Muscle layer of duodenum (tissue), 2 donors: ENCODE measurements around the gene OR2T34.
"Not testable (repeated sequence)": the region's sequence is repeated elsewhere in the genome, so short reads cannot be mapped to it uniquely, and the experiment has no call there.

ENCODE experiments used
- H3K27ac ChIP-seq: one replicate; pipeline ENCODE4 v1.7.0; 2013; ENCODE audit warnings: mild to moderate bottlenecking, low read length
- H3K27me3 ChIP-seq: one replicate; pipeline ENCODE4 v1.7.0; 2013; ENCODE audit warnings: low read depth, mild to moderate bottlenecking, control low read depth, low read length
- H3K36me3 ChIP-seq, 2 donors: one replicate each; pipeline ENCODE4 v1.7.0; 2013; ENCODE audit warnings: low read length in 2 of 2, control low read depth in 1 of 2, mild to moderate bottlenecking in 1 of 2; ENCODE audit not compliant: insufficient read depth in 2 of 2, control insufficient read depth in 1 of 2
- H3K4me1 ChIP-seq, 2 donors: one replicate each; pipeline ENCODE4 v1.7.0; 2013; ENCODE audit warnings: low read length in 2 of 2, mild to moderate bottlenecking in 2 of 2, control low read depth in 1 of 2, moderate library complexity in 1 of 2; ENCODE audit not compliant: insufficient read depth in 2 of 2, control insufficient read depth in 1 of 2
- H3K4me3 ChIP-seq, 2 donors: one replicate each; pipeline ENCODE4 v1.7.0; 2013; ENCODE audit warnings: low read length in 2 of 2, low read depth in 1 of 2, mild to moderate bottlenecking in 1 of 2
- H3K9me3 ChIP-seq, 2 donors: one replicate each; pipeline ENCODE4 v1.7.0; 2013; ENCODE audit warnings: low read length in 2 of 2, control low read depth in 1 of 2, mild to moderate bottlenecking in 1 of 2; ENCODE audit not compliant: control insufficient read depth in 1 of 2
- donor health status: healthy.

Gene OR2T34

DNA sequence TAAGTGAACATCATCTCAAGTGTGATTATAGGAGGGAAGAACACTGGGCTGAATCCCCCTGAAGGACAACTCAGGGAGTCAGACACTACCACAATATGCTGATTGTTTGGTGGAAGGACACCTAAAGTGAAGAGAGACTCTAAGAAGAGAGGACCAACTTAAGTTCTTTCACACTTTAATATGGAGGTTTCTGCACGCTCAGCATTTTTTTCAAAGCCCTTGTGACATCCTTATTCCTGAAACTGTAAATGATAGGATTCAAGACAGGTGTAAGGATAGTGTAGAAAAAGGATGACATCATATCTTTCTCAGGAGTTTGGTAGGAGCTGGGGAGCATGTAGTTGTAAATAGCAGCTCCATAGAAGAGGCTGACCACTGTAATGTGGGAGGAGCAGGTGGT lies 18.1 kb upstream of the OR2T34 start:
- H3K9me3 ChIP-seq: no peaks in the 10 kb centered on the region
- no peak overlapping the region for H3K4me3 ChIP-seq

DNA sequence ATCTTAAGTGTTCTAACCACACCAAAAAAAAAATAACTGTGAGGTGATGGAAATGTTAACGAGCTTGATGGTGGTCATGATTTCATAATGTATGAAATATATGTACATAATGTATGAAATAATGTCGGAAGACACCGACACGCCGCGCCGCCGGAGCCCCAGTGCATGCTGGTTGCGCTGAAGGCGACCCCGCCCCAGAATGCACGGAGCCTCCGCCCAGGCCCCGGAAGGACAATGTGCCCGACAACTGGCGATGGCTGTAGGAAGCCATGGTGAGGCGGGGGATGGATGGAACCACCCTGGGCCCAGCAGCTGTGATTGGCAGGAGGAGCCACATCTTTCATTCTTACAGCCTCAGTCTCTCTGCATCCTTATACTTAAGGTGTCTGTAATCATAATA lies 15.5 kb upstream of the OR2T34 start:
- H3K36me3 ChIP-seq: no peaks in the 10 kb centered on the region
- H3K9me3 ChIP-seq: no peaks in the 10 kb centered on the region
- no peak overlapping the region for H3K27ac ChIP-seq
- H3K27me3 ChIP-seq: no peaks in the 10 kb centered on the region
- H3K4me1 ChIP-seq: no peaks in the 10 kb centered on the region
- no peak overlapping the region for H3K4me3 ChIP-seq

More for the DNA sequence above, 18.1 kb upstream of the OR2T34 start:
- Histone ChIP-seq H3K27ac (no peak overlapping the region), H3K4me1 (no peaks in the 10 kb centered on the region), H3K27me3 (no peaks in the 10 kb centered on the region), H3K36me3 (no peaks in the 10 kb centered on the region)

DNA sequence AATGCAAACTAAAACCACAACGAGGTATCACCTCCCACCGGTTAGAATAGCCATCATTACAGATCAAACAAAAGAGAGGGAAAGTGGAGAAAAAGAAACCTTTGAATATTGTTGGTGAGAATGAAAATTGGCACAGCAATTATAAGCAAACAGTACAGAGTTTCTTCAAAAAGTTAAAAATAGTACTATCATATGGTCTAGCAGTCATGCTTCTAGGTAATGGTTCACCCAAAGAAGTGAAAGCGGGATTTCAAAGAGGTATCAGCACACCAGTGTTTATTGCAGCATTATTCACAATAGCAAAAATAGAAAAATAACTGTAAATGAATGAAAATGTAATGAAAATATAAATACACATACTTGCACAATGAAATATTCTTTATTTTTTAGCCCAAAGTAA lies 14.8 kb upstream of the OR2T34 start:
- Histone ChIP-seq H3K4me3 (no peak overlapping the region), H3K9me3 (no peaks in the 10 kb centered on the region), H3K36me3 (no peaks in the 10 kb centered on the region), H3K27me3 (no peaks in the 10 kb centered on the region), H3K27ac (no peak overlapping the region), H3K4me1 (no peaks in the 10 kb centered on the region)

DNA sequence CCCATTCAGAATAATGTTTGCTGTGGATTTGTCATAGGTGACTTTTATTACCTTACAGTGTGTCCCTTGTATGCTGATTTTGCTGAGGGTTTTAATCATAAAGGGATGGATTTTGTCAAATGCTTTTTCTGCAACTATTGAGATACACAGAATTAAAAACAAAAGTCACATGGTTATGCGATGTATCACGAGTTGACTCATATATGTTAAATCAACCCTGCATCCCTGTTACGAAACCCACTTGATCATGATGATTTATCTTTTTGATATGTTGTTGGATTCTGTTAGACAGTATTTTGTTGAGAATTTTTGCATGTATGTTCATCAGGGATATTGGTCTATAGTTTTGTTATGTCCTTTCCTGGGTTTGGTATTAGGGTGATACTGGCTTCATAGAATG lies 10.7 kb upstream of the OR2T34 start:
- no peaks in the 10 kb centered on the region for H3K36me3 ChIP-seq
- no peaks in the 10 kb centered on the region for H3K4me1 ChIP-seq
- no peak overlapping the region for H3K4me3 ChIP-seq
- no peak overlapping the region for H3K27ac ChIP-seq
- no peaks in the 10 kb centered on the region for H3K9me3 ChIP-seq
- H3K27me3 ChIP-seq: no peaks in the 10 kb centered on the region

DNA sequence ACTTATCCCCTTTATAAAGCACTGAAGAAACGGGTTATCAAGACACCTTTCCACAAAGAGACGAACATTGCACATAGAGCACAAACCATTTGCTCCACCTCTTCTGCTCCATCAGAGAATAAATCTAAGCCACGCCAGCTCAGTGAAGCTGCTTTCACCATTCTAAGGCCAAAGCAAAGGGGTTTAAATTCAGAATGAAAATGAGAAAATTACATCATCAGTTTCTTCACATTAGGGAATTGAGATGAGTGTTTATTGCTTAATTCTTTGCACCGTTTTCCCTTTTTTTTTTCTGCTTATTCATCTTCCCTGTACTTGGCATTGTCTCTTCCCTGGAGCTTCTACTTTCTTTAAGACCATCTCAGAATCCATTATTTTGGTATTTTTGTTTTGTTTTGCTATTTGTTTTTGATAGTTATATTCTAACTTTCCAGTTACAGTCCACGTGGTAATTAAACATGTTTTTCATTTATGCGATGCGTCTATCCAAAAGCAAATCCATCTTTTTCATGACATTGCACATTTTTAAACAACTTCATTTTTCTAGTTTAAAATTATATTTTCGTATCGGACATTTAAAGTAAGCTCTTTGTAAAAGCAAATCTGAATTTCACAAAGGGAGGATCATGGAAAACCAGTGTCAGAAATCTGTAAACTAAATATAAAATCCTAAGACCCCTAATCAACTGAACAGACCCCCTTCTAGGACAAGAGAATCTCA lies 1.9 kb upstream of the OR2T34 start:
- H3K36me3 ChIP-seq: no peaks in the 10 kb centered on the region
- no peaks in the 10 kb centered on the region for H3K4me1 ChIP-seq
- H3K27me3 ChIP-seq: no peaks in the 10 kb centered on the region
- peaks cover 0 to 3% of the 10 kb centered on the region in 2 donors for H3K9me3 ChIP-seq
- no peak overlapping the region for H3K27ac ChIP-seq
- no peak overlapping the region for H3K4me3 ChIP-seq

DNA sequence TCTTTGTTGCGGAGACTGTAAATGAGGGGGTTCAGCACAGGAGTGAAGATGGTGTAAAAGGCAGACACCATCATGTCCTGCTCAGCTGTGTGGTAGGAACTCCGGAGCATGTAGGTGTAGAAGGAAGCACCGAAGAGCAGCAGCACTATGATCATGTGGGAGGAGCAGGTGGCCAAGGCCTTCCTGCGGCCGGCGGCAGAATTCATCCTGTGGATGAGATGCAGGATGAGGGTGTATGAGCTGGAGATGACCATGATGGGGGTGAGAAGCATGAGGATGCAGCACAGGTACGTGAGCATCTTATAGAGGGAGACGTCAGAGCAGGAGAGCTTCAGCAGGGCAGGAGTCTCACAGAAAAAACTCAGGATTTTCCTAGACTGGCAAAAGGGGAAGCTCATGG lies 701 bp downstream of the OR2T34 start:
- not testable (repeated sequence) for H3K9me3 ChIP-seq, H3K36me3 ChIP-seq, H3K27ac ChIP-seq, H3K4me1 ChIP-seq, H3K4me3 ChIP-seq, H3K27me3 ChIP-seq

DNA sequence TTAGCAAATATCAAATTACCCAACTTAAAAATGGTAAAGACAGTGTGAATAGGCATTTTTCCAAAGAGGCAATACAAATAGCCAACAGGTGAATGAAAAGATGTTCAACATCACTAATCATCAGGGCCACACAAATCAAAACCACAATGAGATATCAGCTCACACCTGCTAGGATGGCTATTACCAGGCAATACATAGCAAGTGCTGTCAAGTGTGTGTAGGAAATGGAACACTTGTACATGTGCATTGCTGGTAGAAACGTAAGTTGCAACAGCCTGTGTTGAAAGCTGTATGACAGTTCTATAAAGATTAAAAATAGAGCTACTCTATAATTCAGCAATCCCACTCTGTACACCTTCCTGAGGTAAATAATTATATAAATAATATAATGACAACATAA lies 2.5 kb downstream of the OR2T34 start:
- H3K27ac ChIP-seq, H3K4me1 ChIP-seq, H3K4me3 ChIP-seq, H3K9me3 ChIP-seq, H3K36me3 ChIP-seq, H3K27me3 ChIP-seq: not testable (repeated sequence)

DNA sequence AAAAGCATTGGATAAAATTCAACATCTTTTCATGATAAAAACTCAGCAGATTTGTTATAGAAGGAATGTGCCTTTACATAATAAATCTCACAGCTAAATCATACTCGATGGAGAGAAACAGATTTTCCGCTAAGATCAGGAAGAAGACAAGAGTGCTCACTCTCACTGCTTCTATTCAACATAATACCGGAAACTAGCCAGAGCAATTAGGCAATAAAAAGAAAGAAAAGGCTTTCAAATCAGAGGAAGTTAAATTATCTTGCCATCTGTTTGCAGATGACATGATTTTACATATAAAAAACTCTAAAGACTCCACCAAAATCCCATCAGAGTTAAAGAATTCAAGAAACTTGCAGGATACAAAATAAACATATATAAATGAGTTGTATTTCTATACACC lies 3.7 kb downstream of the OR2T34 start:
- H3K4me3 ChIP-seq, H3K27me3 ChIP-seq, H3K36me3 ChIP-seq, H3K9me3 ChIP-seq, H3K27ac ChIP-seq, H3K4me1 ChIP-seq: not testable (repeated sequence)

DNA sequence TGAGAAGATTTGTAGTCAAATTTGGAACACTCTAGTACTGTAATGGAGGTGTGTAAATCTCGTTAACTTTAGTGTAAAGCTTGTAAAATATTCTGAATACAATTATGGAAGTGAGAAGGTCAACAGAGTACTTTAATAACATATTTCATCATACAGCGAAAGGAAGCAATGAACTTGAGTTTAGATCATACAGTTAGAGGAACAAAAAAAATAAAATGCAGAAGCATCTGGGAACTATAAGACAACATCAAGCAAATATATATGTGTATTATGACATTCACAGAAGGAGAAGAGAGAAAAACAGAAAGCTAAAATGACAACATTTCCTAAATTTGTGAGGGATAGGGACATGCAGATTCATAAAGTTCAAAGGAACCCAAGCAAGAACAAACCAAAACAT lies 5.5 kb downstream of the OR2T34 start:
- H3K27ac ChIP-seq, H3K4me3 ChIP-seq, H3K4me1 ChIP-seq, H3K27me3 ChIP-seq, H3K9me3 ChIP-seq, H3K36me3 ChIP-seq: not testable (repeated sequence)

DNA sequence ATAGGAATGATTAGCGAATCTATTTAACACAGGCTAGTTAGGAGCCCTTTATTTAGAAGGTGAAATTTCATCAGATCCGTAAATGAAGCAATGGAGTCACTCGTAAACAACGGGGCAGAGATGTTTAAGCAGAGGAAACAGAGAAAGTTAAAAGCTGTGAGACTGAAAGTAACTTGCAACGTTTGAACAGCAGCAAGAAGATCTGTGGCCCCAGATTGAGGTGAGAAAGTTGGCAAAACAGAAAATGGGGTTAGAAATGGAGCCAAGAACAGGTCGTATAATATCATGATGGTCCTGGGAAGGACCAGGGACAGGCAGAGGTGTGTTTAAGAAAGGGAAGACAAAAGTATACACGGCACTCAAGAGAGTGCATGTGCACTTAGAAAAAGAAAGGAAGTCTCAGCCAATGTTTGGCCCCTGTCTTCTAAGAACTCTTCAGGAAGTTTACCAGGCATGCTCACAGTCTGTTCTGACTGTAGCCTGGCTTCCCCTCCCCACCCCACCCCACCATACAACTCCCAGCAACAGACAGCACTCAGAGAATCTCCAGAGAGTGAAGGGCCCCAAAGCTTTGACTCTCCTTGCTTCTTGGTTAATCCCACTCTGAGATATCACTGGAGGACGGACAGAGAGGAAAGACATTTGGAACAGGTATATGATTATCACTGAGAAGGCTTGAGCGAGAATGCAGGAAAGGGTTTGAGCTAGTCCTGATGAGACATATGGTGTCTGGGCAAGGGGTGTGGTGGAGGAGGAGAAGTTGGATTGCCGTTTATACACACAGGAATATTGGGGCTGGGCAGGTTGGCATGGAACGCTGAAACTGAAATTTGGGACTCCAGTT lies 8.8 kb downstream of the OR2T34 start:
- not testable (repeated sequence) for H3K4me3 ChIP-seq, H3K36me3 ChIP-seq, H3K9me3 ChIP-seq, H3K27me3 ChIP-seq, H3K27ac ChIP-seq, H3K4me1 ChIP-seq

DNA sequence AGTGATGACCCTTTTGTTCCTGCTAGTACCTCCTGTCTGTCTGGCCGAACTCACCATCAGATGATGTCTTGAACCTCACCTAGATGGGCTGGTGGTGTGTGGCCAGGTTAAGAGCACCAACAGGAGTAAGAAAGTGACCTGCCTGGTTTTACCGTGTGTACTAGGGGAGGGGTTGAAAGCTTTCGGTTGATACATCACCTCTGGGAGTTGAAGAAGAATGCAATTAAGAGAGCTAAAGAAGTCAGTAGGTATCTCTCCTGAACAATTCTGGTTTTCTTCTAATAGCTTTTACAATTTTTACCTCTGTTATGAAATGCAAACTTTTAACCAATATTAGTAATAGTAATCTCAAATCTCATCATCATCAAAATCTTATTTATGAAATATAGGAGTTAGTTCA lies 11.9 kb downstream of the OR2T34 start, which contains the start of gene OR2T29:
Gene OR2T29 (minus strand): TSS at position 101 of the 400 bp plus-strand sequence. CDS start 3,281 bp downstream, outside the sequence.
- H3K36me3 ChIP-seq, H3K27me3 ChIP-seq, H3K4me3 ChIP-seq, H3K27ac ChIP-seq, H3K4me1 ChIP-seq, H3K9me3 ChIP-seq: not testable (repeated sequence)

DNA sequence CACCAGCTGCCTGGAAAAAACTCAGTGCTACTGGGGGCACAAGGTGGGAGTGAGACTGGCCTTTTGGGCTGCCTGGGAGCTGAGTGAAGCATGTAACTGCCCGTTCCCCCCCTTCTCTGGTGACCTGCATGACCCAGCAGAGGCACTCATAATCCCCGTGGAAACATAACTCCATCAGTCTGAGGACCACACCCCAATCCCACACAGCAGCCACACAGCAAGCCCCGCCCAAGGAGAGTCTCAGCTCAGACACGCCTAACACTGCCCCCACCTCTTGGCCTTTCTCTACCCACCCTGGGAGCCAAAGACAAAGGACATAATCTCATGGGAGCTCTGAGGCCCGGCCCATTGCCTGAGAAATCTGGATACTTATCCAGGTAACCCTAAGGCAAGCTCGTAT lies 23.5 kb downstream of the OR2T34 start:
- not testable (repeated sequence) for H3K9me3 ChIP-seq, H3K4me1 ChIP-seq, H3K36me3 ChIP-seq, H3K4me3 ChIP-seq, H3K27me3 ChIP-seq, H3K27ac ChIP-seq
